HG02678 (cell line): ENCODE measurements around the gene PRKAG2.

Source experiments
- ATAC-seq: cut with Tn5 transposase; IDR thresholded peaks from one replicate; pipeline ENCODE4 v1.9.1; 2021; ENCODE audit warnings: mild to moderate bottlenecking, moderate library complexity; ENCODE audit not compliant: unreplicated experiment

PRKAG2 gene

GRCh38 chr7:151509670-151510333, 367.1 kb downstream of the PRKAG2 start:
- no peak for ATAC-seq

GRCh38 chr7:151508991-151509390, 367.9 kb downstream of the PRKAG2 start:
- ATAC-seq: no peak

GRCh38 chr7:151507806-151508205, 369.1 kb downstream of the PRKAG2 start:
- no peak for ATAC-seq

GRCh38 chr7:151506901-151507382, 370.0 kb downstream of the PRKAG2 start:
- no peak for ATAC-seq
